Cerebellar cortex (tissue), 1 donor: ENCODE measurements around the gene CTNNA1.
"Not testable (repeated sequence)": the region's sequence is repeated elsewhere in the genome, so short reads cannot be mapped to it uniquely, and the experiment has no call there.

Experiments
- DNase-seq: peaks from one replicate; pipeline ENCODE4 v3.0.0-alpha.2; 2015; ENCODE audit warnings: low spot score

Gene CTNNA1

DNA sequence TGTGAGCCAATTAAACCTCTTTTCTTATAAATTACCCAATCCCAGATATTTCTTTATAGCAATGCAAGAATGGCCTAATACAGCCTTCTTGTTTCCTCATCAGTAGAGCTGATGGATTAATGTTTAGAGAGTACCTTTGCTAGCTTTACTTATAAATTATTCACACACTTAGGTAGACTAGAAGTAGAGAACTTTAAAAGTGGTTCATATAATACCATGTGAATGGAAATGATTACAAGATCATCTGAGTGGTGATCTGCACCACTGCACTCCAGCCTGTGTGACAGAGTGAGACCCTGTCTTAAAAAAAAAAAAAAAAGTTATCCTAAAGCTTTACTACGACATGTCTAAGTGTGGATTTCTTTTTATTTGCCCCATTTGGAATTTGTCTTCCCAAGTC, 145.1 kb downstream of the CTNNA1 start:
- no peak for DNase-seq

DNA sequence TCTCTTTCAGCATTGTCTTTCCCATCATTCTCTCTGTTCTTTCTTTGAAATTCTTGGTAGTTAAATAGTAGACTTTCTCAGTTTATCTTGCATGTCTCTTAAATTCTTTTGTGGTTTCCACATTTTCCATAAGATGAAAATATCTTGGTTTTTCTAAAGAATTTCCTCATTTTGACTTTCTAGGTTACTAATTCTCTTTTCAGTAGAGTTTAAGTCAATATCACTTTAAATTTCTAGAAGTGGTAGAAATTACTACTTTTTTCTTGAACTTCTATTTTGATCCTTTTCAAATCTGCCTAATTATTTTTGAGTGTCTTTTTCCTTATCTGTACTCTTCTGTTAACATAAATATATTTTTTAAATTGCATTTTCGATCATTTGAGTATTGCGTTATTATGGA, 145.5 kb downstream of the CTNNA1 start:
- no peak for DNase-seq

DNA sequence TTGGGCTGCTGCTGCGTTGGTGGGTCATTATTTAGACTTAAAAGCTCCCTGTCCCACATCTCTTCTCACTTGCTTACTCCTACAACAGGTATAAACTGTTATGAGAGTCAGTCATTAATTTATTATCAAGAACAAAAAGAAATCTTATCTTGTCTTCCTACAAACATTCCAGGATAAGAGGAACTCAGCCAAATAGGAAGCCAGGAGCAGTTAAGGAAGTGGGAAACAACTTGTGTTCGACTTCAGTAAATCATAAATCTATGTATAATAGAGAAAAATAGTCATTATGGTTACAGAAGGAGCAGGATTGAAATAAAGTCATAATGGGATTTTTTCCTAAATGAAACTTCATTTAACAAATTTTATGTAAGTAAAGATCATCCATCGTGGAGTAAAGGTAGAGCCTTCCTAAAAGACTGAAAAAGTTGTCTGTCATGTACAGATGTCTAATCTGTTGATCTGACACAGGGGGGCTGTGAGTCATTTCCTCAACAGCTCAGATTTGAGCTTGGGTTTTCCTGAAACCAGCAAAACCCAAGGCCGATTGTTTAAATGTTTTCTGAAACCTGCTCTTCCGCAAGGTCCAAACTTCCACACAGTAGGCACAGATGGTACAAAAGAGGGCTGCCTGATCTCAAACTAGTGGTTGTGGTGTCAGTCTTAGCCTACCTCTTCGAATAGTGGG, 147.2 kb downstream of the CTNNA1 start:
- no peak for DNase-seq

DNA sequence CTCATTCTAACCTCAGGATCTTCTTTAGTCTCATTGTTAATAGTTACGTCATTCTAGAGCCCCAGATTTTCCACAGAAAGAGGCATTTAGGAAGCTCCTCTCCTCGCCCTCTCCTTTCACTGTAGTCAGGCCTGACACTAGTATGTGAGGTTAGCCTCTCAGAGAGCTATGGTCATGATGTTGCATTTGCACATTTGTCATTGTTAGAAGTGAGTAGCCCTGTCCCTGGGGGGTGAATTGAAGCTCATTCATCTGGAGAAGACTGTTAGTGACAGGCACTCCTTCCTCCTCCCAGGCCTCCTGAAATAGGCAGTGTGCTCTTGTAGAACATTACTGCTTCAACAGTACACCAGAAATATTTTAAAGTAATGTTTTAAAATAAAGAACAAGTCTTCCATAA, 148.5 kb downstream of the CTNNA1 start:
- no peak for DNase-seq

DNA sequence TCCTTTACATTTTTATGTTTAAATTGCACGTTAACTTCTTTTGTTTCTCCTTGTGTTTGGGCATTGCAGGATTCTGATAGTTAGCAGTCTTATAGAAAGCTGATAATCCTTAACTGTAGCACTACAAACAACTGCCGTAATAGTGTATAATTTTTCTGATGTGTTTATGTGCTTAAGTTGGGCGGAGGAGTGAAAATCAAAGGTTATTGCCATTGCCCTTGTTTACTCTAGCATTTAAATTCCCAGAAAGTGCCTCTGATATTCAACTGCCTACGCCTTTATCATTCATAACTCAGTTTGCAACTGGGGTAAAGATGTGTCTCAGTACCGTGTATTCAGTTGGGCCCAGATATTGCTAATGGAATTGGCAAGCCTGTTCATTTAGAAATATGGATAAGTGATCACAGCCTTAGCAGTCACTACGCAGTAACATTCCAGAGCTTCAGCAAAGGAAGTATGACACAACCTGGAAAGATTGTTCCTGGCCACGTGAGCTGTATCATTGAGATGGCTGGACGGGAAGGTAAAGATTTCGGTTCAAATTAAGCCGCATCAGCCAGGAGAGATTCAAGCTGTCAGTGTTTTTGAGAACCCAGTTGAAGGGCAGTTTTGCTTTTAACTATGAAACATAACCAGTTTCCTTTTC, 150.0 kb downstream of the CTNNA1 start:
- DNase-seq: no peak

DNA sequence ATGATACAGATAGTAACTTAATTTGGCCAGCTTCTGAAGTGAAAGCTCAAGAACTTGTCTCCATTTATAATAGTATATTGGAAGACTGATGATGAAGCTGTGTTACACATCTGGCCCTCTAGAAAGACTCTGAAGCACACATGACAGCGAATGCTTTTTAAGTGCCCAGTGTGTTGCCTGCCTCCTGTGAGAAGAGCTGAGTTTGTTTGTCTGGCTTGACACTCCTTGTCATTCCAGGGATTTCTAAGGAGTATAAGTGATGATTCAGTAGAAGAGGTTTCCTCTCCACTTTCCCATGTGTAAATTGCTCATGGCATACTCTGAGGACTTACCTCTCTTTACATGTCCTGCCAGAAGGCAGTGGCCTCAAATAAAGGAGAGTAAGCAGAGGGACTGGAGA, 152.3 kb downstream of the CTNNA1 start:
- no peak for DNase-seq

DNA sequence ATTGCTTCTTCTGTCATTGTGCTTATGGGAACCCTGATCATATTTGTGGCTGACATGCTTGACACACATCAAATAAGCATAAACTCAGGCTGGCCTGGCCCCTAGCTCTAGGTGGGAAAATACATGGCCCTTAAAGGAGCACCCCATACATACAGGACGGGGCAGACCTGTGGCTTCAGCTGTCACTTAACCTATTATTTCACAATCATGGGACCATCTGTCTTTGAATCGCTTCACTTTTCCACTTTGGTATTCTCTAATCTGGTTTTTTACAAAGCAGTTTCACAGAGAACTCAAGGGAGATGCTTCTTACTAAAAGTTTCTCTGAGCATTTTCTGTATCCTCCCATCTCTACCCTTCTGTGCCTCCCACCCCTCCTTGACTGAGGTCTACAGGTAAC, 156.5 kb downstream of the CTNNA1 start:
- DNase-seq: no peak

DNA sequence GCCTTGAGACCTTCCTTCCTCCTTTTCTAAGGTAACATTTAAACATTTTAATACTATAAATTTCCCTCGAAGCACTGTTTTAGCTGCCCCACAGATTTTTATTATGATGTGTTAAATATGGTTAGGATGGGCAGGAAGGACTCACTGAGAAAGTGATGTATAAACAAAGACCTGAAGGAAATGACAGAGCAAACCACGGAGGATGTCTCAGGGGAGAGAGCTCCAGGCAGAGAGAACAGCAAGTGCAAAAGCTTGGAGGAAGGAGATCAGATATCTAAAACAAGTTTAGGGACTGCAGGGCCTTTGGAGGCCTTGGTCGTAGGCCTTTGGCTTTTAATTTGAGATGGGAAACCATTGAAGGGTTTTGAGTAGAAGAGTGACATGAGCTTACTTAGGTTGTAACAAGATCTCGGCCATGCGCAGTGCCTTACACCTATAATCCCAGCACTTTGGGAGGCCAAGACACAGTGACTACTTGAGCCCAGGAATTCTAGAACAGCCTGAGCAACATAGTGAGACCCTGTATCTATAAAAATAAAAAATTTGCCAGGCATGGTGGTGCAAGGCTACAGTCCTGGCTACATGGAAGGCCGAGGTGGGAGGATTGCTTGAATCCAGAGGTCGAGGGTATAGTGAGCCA, 157.4 kb downstream of the CTNNA1 start:
- DNase-seq: no peak

DNA sequence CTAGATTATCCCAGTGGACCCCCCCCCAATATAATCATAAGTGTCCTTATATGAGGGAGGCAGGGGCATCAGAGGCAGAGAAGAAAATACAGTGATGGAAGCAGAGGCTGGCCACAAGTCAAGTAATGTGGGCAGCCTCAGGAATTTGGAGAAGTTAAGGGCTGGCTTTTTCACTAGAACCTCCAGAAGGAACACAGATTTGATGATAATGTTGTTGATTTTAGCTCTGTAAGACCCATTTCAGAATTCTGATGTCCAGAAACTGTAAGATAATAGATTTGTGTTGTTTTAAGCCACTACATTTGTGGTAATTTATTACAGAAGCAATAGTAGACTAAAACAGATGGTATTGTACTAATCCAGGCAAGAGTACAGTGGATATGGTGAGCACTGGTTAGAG, 158.2 kb downstream of the CTNNA1 start:
- DNase-seq: no peak

DNA sequence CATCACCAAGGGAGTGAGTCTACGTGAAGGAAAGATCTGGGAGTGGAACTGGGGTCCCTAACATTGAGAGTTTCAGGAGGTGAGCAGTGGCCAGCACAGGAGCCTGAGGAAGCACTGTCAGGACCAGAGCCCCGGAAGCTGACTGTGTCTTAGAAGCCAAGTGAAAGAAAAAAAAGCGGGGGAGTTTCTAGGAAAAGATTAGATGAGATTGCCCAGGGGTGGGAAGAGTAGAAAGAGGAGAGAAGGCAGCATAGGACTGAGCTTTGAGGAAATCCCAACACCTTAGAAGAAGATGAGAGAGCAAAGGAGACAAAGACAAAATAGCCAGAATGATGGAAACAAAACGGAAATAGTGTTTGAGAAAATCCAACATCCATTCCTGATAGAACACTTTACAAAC, 158.9 kb downstream of the CTNNA1 start:
- DNase-seq: no peak

DNA sequence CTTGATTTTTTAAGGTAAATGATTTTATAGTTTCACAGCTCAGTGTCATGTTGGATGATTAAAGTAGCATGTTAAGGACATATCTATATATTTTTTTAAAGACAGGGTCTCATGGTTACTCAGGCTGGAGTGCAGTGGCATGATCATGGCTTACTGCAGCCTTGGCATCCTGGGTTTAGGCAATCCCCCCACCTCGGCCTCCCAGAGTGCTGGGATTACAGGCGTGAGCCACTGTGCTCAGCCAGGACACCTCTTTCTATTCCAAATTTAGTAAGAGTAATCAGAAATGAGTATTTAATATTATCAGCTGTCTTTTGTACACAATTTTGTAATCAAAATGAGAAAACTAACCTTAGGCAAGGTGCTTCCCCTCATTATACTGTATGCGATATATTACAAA, 160.5 kb downstream of the CTNNA1 start:
- no peak for DNase-seq

DNA sequence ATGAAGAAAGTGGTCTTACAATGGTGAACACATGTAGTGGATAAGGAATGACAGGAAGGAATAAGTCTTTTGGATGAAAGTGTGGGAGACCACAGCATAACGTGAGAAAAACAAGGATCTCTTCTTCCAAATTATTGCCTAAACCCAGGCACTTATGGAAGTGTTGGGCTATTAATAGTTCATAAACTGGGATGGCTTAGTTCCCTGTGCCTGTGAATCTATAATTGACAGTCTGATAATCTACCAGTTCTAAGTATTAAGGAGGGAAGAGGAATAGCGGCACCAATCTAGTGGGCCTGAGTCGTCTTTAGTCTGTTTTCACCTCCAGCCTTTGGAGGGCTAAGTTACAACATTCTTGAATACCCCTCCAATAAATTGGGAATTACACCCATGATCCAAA, 161.1 kb downstream of the CTNNA1 start:
- no peak for DNase-seq

DNA sequence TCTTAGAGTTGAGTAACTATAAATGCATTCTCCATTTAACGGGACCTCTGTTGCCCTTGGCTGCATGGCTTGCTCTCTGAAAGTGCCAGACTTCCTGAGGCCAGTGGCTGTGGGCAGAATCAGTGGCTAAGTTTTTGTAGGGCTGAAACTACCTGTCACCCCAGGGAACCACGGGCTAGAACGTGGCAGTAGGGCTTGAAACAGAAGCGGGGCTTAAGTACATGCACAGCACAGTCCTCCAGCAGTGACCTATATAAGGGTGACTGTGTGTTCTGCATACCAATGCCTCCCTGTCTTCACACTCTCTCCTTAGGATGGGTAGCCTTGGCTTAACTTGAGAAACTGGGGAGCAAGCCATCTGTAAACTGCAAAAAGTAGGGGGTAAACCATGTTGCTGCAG, 165.5 kb downstream of the CTNNA1 start:
- peak; percentile 28 for DNase-seq

DNA sequence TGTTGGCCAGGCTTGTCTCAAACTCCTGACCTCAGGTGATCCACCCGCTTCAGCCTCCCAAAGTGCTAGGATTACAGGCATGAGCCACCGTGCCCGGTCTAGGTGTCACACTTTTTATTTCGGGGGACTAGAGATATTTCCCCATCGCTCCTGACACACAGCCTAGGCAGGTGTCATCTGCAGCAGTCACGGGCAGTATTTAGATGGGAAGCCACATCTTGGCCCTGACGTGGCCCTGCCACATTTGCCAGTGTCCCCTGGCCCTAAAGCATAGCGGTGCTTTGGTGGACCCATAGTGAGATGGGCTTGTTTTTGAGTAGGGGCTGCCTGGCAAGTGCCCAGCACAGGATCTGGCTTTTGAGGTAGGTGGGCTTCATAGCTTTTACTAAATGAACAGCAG, 167.0 kb downstream of the CTNNA1 start:
- no peak for DNase-seq

DNA sequence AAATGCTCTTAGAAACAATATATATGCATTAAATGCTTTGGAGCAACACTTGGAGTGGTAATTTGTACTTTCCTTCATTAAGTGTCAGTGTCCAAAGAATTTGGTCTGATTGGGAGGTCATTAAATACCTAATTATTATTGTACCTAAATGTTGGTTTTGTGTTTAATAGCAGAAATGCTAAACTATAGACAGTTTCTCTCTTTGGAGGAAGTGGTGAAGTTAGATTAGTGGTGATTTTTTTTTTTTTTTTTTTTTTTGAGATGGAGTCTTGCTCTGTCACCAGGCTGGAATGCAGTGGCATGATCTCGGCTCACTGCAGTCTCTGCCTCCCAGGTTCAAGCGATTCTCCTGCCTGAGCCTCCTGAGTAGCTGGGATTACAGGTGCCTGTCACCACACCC, 168.1 kb downstream of the CTNNA1 start:
- DNase-seq: not testable (repeated sequence)

DNA sequence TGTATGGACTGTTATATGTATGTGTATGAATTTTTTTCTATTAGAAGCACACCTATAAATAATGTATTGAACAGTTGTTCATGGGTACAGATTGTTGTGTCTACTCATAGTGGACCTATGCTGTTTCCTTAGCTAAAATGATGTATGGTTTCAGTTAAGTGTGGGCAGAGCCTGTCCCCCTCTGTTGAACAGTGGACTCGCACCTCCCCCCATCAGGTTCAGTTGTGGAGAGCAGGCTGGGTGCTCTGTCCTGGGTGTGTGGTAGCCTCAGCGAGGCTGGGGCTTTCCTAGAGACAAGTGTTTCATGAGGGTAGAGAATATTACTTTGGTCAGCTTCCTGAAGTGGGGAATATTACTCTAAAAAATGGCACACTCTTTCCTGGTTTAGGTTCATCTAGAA, 169.3 kb downstream of the CTNNA1 start:
- no peak for DNase-seq

DNA sequence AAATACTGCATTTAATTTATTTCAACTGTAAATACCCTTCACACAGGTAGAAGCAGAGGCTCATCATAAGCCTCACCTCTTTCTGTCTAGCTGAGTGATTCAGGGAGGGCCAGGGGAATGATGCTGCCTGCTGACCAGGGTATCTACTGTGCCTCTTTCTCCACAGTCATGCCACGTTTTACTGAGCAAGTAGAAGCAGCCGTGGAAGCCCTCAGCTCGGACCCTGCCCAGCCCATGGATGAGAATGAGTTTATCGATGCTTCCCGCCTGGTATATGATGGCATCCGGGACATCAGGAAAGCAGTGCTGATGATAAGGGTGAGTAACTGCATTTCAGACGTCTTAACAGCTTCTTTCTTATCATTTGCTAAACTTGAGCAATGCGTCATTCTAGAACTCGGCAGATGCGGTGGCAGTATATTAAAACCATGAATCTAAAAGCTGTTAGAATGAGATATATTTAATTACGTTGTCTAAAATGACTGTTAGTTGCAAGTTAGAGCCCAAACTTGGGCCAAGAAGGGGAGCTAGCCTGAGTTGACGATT, 171.9 kb downstream of the CTNNA1 start:
- no peak for DNase-seq

DNA sequence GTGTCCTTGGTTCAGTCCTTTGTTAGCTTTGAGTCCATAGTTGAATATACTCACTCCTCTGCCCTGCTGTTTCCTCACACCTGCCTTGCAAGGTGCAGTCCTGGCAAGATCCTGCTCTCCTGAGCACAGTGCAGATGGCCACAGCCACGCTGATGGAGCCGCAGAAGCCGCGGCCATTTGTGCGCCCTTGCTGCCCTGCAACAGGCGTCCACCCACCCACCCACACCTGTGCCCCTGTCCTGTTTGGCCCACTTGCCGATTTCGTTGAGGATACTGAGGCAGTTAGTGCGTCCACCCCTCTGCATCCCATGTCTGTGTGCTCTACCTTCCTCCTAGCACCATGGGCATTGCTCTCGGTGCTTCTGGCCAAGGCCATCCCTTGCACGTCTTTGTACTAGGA, 173.0 kb downstream of the CTNNA1 start:
- DNase-seq: no peak

DNA sequence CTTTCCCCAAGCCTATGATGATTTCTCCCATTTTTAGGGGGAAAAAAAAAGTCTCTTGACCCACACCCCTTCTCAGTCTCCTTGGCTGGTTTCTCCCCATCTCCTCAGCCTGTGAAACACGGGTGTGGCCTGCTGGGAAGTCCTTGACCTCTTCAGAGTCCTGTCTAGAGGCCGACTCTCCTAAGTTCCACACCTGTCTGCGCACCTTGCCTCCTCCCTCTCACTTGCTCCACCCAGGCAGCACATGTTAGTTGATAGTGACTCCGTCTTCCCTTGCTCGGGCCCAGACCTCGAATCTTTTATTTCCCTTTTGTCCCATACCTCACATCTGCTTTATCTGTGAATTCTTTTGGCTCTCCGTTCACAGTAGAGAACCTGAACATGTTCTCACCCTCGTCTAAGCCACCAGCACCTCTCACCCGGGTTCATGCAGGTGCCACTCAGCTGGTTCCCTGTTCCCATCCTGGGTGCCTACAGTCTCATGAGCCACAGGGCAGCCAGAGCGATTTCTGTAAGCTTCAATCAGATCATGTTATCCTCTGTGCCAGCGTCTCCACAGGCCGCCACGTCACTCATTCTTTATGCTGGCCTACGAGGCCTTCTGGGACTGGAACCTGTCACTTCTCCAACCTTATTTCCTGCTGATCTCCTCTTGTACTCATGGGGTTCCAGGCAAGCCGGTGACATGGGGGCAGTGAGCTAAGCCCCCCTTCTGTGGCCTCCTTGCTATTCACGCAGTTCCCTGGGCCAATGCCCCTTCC, 173.6 kb downstream of the CTNNA1 start:
- DNase-seq: no peak

DNA sequence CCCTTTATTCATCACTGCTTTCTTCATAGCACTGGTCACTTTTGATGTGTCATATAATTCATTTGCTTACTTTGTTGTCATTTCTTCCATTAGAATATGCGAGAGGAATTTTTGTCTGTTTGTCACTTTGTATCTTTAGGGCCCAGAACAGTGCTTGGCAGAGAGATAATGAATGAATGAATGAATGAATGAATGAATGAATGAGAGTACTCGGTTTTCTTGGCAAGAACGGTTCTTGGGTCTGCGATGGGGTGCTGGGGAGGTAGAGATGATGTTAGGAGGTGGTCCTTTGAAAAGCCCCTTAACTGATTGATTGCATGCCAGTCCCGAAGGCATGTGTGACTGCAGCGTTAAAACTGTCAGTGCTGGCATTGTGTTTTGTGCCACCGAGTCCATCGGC, 174.3 kb downstream of the CTNNA1 start:
- DNase-seq: no peak

DNA sequence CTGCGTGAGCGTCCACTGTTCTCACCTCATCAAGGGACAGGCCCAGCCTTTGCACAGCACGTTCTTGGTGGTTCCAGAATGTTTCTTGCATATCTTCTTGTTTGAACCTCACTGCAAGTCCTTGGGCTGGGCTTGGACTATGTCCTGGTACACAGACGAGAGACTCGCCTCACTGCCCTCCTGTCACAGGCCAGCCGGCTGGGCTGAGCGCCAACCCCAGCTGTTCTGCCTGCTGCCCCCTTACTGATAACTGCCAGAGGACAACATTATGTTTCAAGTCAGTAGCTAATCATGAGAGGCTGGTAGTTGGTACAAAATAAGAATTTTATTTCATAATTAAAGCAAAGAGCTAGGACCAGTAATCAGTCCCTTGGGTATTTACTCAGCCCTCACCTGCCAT, 174.8 kb downstream of the CTNNA1 start:
- peak; percentile 74 for DNase-seq

DNA sequence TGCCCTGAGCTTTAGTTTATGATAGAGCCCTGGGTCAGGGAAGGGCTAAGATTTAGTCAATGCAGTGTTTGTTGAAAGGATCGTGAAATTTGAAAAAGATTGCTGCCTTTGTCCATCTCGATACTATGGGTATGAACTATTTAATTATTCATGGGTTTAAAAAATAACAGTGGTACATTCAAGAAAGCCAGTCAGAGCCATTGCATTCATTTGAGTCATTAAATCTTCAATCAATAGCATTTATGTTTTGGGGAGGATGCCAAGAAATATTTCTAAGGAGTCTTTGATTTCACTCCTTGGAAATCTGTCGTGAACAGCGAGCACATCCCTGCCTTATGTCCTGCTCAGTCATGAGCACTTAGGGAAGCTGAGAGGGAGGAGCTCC, 176.3 kb downstream of the CTNNA1 start:
- no peak for DNase-seq
